IPS DF 6.9 (cell line): ENCODE data around the gene KLHL12.
"Not testable (repeated sequence)": the region's sequence is repeated elsewhere in the genome, so short reads cannot be mapped to it uniquely, and the experiment has no call there.

ENCODE experiments used
- DNase-seq: peaks from one replicate; pipeline ENCODE4 v3.0.0-alpha.2; 2013; ENCODE audit warnings: low read depth, low spot score
- H3K27ac ChIP-seq: one replicate; pipeline ENCODE4 v1.5.1; 2013; ENCODE audit warnings: low read length, control low read depth
- H3K27me3 ChIP-seq: 2 replicates; pipeline ENCODE4 v1.6.1; 2013; ENCODE audit warnings: mild to moderate bottlenecking, low read length; ENCODE audit not compliant: control insufficient read depth, insufficient read depth
- H3K36me3 ChIP-seq: 2 replicates; pipeline ENCODE4 v1.6.1; 2013; ENCODE audit warnings: low read length; ENCODE audit not compliant: control insufficient read depth, insufficient read depth
- H3K4me1 ChIP-seq: 2 replicates; pipeline ENCODE4 v1.6.1; 2013; ENCODE audit warnings: low read length; ENCODE audit not compliant: control insufficient read depth, insufficient read depth
- H3K4me3 ChIP-seq: 2 replicates; pipeline ENCODE4 v1.5.1; 2013; ENCODE audit warnings: mild to moderate bottlenecking, low read length
- H3K9me3 ChIP-seq: 2 replicates; pipeline ENCODE4 v1.6.1; 2013; ENCODE audit warnings: low read length, inconsistent platforms; ENCODE audit not compliant: control insufficient read depth, insufficient read depth
- WGBS: extraction: QIAGEN DNeasy Blood & Tissue Kit; methylation state at CpG from one replicate; pipeline ENCODE4 v1.1.7; 2013; ENCODE audit warnings: mixed read lengths, missing lambda C conversion rate; ENCODE audit not compliant: insufficient read length, insufficient coverage; 5-methylcytosine and 5-hydroxymethylcytosine counted together

KLHL12 gene

DNA sequence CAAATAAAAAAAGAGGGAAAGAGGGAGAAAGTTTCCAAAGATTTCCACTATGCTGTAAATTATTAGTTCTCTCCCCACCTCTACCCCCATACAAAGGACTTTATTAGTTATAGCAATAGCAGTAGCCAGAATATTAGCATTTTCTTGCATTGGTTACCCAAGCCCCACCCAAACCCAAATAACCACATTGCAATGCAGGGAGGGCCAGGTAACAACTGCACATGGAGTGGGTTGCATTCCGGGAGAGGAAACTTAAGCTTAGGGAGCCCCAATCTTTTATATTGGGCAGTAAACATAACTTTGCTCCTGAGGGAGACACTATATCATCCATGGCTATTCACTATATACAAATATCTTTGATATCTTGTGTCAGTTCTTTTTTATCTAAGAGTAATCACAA, 25.1 kb upstream of the KLHL12 start:
- Histone ChIP-seq H3K4me1 (no peaks in the 10 kb centered on the region), H3K27ac (no peak overlapping the region), H3K9me3 (no peaks in the 10 kb centered on the region), H3K36me3 (peaks cover 15% of the 10 kb centered on the region; the same call in 1 of the 2 replicates), H3K4me3 (no peak overlapping the region), H3K27me3 (no peaks in the 10 kb centered on the region)
- WGBS, result no CpG with 5 or more reads among the region's 1 CpG
- no peak for DNase-seq

DNA sequence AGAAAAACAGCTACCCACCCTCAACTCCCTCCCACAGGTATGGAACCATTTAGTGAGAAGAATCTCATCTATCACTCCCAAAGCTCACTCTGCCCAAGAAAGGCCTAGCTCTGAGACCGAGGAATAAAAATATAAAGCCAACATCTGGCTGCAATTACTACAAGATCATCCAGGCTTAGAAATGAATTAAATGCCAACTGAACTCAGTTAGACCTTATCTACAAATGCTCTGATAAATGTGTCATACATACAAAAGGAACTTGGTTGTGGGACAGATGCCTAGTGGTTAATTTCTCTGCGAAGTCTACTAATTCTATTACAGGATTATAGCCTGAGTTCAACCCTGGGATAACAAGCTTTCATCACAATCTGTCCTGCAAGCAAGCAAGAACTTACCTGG, 24.4 kb upstream of the KLHL12 start:
- Histone ChIP-seq H3K9me3 (no peaks in the 10 kb centered on the region), H3K27ac (no peak overlapping the region), H3K36me3 (peaks cover 15% of the 10 kb centered on the region; the same call in 1 of the 2 replicates), H3K4me1 (no peaks in the 10 kb centered on the region), H3K4me3 (no peak overlapping the region), H3K27me3 (no peaks in the 10 kb centered on the region)
- no CpG with 5 or more reads among the region's 2 CpGs for WGBS
- DNase-seq, result no peak

DNA sequence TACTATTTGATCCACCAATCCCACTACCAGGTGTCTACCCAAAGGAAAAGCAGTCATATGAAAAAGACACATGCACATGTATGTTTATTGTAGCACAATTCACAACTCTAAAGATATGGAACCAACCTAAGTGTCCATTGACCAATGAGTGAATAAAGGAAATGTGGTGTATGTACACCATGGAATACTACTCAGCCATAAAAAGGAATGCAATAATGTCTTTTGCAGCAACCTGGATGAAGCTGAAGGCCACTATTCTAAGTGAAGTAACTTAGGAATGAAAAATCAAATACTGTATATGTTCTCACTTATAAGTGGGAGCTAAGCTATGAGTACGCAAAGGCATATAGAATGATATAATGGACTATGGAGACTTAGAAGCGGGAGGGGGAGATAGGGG, 18.4 kb upstream of the KLHL12 start:
- DNase-seq, result no peak
- H3K36me3 ChIP-seq, result peaks cover 48% of the 10 kb centered on the region; the same call in 1 of the 2 replicates
- H3K27ac ChIP-seq, result no peak overlapping the region
- WGBS, result no CpG with 5 or more reads among the region's 2 CpGs
- no peaks in the 10 kb centered on the region for H3K27me3 ChIP-seq
- H3K4me3 ChIP-seq, result no peak overlapping the region
- H3K9me3 ChIP-seq, result no peaks in the 10 kb centered on the region
- H3K4me1 ChIP-seq, result no peaks in the 10 kb centered on the region

DNA sequence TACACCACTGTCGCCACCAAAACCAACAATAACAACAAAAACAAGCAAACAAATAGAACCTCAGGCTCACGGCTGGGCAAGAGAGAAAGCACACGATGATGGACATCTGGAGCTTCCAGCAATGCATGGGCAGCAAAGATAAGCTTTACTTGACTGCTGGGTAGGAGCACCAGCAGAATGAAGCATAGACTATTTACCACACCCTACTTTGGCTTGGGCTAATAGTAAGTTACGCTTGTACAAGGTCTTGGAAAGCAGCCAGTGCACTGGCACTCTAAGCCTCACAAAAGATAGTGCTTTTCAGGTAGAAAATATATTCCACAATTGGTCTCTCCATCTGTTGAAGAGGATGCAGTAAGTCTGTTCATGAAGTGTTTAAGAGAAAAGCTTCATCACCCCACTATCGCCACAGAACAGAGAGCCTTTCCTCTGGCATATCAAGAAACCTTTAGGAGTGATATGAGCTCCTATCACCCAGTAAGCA, 17.4 kb upstream of the KLHL12 start:
- H3K4me3 ChIP-seq, result no peak overlapping the region
- H3K36me3 ChIP-seq, result peaks cover 43% of the 10 kb centered on the region; the same call in 1 of the 2 replicates
- WGBS, result no CpG with 5 or more reads among the region's 5 CpGs
- H3K27me3 ChIP-seq, result no peaks in the 10 kb centered on the region
- no peaks in the 10 kb centered on the region for H3K9me3 ChIP-seq
- no peaks in the 10 kb centered on the region for H3K4me1 ChIP-seq
- DNase-seq, result no peak
- no peak overlapping the region for H3K27ac ChIP-seq

DNA sequence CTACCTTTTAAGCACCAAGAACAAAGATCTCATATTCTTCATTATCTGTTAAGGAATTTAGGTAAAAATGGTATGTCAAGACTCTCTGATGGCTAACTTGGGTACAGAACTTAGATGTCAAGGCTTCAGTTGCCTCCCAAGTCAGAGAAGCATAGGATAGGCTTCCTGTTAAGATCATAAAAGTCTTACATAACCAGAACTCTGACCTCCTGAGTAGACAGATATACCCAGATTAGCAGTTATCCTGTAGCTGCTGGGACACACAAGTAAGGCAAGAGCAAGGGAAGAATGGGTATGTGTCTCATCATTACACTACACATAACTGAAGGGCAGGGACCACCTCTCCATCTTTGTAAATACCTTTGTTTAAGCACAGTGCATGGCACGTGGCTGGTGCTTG, 15.4 kb upstream of the KLHL12 start:
- no CpG with 5 or more reads among the region's 1 CpG for WGBS
- Histone ChIP-seq H3K4me1 (no peaks in the 10 kb centered on the region), H3K4me3 (no peak overlapping the region), H3K9me3 (no peaks in the 10 kb centered on the region), H3K27me3 (no peaks in the 10 kb centered on the region), H3K27ac (no peak overlapping the region), H3K36me3 (peaks cover 35% of the 10 kb centered on the region; the same call in 1 of the 2 replicates)
- DNase-seq, result no peak

DNA sequence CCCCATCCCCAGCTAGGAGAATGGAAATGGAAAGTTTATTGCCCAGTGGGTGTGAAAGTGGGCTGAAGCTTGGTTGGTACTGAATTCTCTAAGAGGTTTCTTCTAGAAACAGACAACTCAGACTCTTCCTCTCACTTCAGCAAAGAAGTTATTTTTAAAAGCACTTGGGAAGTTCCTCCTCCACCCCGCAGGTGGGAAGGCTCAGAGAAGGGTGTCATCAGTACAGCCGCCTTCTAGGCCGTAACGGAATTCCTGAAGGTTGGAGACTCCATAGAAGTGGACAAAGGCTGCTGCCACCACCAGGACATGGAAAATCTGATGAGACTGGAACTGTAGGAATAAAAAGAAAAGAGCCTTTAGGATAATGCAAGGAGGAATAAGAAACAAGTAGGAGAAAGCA, 14.3 kb upstream of the KLHL12 start:
- H3K9me3 ChIP-seq, result no peaks in the 10 kb centered on the region
- WGBS, result no CpG with 5 or more reads among the region's 4 CpGs
- no peak for DNase-seq
- H3K36me3 ChIP-seq, result peaks cover 34% of the 10 kb centered on the region; the same call in 1 of the 2 replicates
- H3K4me3 ChIP-seq, result no peak overlapping the region
- no peak overlapping the region for H3K27ac ChIP-seq
- no peaks in the 10 kb centered on the region for H3K4me1 ChIP-seq
- no peaks in the 10 kb centered on the region for H3K27me3 ChIP-seq

DNA sequence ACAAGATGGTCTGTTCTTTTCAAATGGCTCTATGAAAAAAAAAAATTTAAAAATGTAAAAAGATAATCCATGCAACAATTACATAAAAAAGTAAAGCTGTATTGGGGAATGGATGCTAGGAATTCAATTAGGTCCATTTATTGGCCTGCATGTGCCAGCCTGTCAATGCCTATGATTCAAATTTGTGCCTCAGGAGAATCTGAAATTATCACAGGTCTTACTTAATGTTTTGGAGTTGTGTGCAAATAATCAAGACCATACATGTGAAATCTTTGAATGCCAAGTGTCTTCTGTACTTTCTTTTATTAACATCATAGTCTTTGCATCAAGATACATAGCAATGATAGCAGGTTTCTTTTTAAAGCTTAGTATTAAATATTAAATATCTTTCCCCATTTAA, 13.5 kb upstream of the KLHL12 start:
- no peaks in the 10 kb centered on the region for H3K27me3 ChIP-seq
- no peak for DNase-seq
- H3K4me3 ChIP-seq, result no peak overlapping the region
- H3K36me3 ChIP-seq, result peaks cover 30% of the 10 kb centered on the region; the same call in 1 of the 2 replicates
- no peak overlapping the region for H3K27ac ChIP-seq
- no peaks in the 10 kb centered on the region for H3K4me1 ChIP-seq
- H3K9me3 ChIP-seq, result no peaks in the 10 kb centered on the region

DNA sequence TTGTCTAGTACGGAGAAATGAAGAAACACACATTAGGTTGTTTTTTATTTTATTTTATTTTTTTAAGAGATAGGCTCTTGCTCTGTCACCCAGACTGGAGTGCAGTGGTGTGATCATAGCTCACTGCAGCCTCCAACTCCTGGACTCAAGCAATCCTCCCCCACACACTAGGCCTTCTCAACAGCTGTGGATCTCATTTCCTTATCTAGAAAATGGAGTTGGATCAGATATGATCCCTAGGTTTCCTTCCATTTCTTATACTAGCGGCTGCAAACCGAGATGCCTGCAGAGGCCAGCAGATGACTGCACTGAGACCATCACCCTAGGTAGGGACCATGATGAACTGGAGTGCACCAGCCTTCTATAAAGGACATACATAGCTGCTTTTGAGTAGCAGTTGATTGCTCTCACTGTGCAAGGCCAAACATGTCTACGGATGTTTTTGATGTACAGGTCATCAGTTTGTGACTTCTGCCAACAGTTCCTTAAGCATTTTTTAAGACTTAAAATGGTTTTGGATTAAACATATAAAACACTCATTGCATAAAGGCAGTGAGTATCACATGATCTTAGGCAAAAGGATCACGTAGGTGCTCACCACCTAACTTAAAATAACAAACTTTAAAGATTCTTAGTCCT, 11.4 kb upstream of the KLHL12 start:
- no CpG with 5 or more reads among the region's 5 CpGs for WGBS
- H3K36me3 ChIP-seq, result peaks cover 19% of the 10 kb centered on the region; the same call in 1 of the 2 replicates
- H3K9me3 ChIP-seq, result no peaks in the 10 kb centered on the region
- H3K27me3 ChIP-seq, result no peaks in the 10 kb centered on the region
- H3K4me3 ChIP-seq, result no peak overlapping the region
- H3K27ac ChIP-seq, result no peak overlapping the region
- H3K4me1 ChIP-seq, result no peaks in the 10 kb centered on the region
- no peak for DNase-seq

DNA sequence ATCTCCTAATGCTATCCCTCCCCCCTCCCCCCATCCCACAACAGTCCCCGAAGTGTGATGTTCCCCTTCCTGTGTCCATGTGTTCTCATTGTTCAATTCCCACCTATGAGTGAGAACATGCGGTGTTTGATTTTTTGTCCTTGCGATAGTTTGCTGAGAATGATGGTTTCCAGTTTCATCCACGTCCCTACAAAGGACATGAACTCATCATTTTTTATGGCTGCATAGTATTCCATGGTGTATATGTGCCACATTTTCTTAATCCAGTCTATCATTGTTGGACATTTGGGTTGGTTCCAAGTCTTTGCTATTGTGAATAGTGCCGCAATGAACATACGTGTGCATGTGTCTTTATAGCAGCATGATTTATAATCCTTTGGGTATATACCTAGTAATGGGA, 9.4 kb upstream of the KLHL12 start:
- WGBS, result no CpG with 5 or more reads among the region's 6 CpGs
- H3K27me3 ChIP-seq, H3K9me3 ChIP-seq, H3K4me3 ChIP-seq, H3K36me3 ChIP-seq, H3K27ac ChIP-seq, DNase-seq, H3K4me1 ChIP-seq: not testable (repeated sequence)

DNA sequence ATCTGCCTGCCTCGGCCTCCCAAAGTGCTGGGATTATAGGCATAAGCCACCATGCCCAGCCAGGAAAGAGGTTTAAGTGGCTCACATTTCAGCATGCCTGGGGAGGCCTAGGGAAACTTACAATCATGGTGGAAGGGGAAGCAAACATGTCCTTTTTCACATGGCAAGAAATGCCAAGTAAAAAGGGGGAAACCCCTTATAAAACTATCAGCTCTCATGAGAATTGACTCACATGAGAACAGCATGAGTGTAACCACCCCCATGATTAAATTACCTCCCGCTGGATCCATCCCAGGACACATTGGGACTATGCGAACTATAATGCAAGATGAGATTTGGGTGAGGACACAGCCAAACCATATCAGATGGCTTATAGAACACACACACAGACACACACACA, 8.8 kb upstream of the KLHL12 start:
- DNase-seq, result no peak
- H3K4me1 ChIP-seq, result no peaks in the 10 kb centered on the region
- no peak overlapping the region for H3K27ac ChIP-seq
- H3K4me3 ChIP-seq, result no peak overlapping the region
- H3K27me3 ChIP-seq, result no peaks in the 10 kb centered on the region
- no peaks in the 10 kb centered on the region for H3K36me3 ChIP-seq
- no CpG with 5 or more reads among the region's 3 CpGs for WGBS
- no peaks in the 10 kb centered on the region for H3K9me3 ChIP-seq

DNA sequence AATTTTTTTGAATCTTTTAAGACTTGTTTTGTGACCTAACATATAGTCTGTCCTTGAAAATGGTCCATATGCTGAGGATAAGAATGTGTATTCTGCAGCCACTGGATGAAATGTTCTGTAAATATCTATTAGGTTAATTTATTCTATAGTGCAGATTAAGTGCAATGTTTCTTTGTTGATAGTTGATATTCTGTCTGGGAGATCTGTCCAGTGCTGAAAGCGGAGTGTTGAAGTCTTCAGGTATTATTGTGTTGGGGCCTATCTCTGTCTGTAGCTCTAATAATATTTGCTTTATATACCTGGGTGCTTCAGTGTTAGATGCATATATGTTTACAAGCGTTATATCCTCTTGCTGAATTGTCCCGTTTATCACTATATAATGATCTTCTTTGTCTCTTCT, 7.7 kb upstream of the KLHL12 start:
- DNase-seq, result no peak
- Histone ChIP-seq H3K4me1 (no peaks in the 10 kb centered on the region), H3K9me3 (no peaks in the 10 kb centered on the region), H3K27me3 (no peaks in the 10 kb centered on the region), H3K27ac (no peak overlapping the region), H3K36me3 (no peaks in the 10 kb centered on the region), H3K4me3 (no peak overlapping the region)
- WGBS, result no CpG with 5 or more reads among the region's 3 CpGs
